ENCODE measurements around the gene KRT75.

KRT75 gene

GRCh38 chr12:52440821-52441319, 6.7 kb upstream of the KRT75 start:
- Histone ChIP-seq H3K4me1 (ENCODE audit: control insufficient read depth, low read length) (no peaks in the 10 kb centered on the region), H3K36me3 (ENCODE audit: control insufficient read depth, low read length) (no peaks in the 10 kb centered on the region), H3K9me3 (ENCODE audit: control insufficient read depth, insufficient read depth, low read length) (no peaks in the 10 kb centered on the region), H3K27ac (ENCODE audit: low read depth, low read length) (no peak overlapping the region), H3K4me3 (ENCODE audit: low read length) (no peak overlapping the region), H4K20me1 (ENCODE audit: control insufficient read depth, insufficient read depth, low read depth, low read length) (no peaks in the 10 kb centered on the region), H3F3A (ENCODE audit: control insufficient read depth, insufficient read depth) (no peaks in the 10 kb centered on the region), H3K4me2 (ENCODE audit: low read length) (no peak overlapping the region), H3K79me2 (ENCODE audit: control insufficient read depth, low read length) (no peaks in the 10 kb centered on the region), H3K9me2 (replicated peaks; ENCODE audit: control insufficient read depth, low read length) (no peaks in the 10 kb centered on the region), H3K27me3 (ENCODE audit: control insufficient read depth, low read length) (peaks cover 6% of the 10 kb centered on the region; the same call in 1 of the 2 replicates)
- TF ChIP-seq CTCF (IDR thresholded peaks at IDR 0.05; ENCODE audit: low read depth, low read length, poor library complexity, severe bottlenecking) (no peak), EZH2phosphoT487 (IDR thresholded peaks at IDR 0.05; ENCODE audit: borderline replicate concordance, low read length) (no peak)

- Histone ChIP-seq H3K9me2 (replicated peaks; ENCODE audit: control insufficient read depth, low read length) (no peaks in the 10 kb centered on the region), H3K27me3 (ENCODE audit: control insufficient read depth, low read length) (peaks cover 6% of the 10 kb centered on the region; the same call in 1 of the 2 replicates), H3F3A (ENCODE audit: control insufficient read depth, insufficient read depth) (no peaks in the 10 kb centered on the region), H3K9me3 (ENCODE audit: control insufficient read depth, insufficient read depth, low read length) (no peaks in the 10 kb centered on the region), H3K36me3 (ENCODE audit: control insufficient read depth, low read length) (no peaks in the 10 kb centered on the region), H3K79me2 (ENCODE audit: control insufficient read depth, low read length) (no peaks in the 10 kb centered on the region), H4K20me1 (ENCODE audit: control insufficient read depth, insufficient read depth, low read depth, low read length) (no peaks in the 10 kb centered on the region), H3K4me1 (ENCODE audit: control insufficient read depth, low read length) (no peaks in the 10 kb centered on the region), H3K4me2 (ENCODE audit: low read length) (no peak overlapping the region), H3K27ac (ENCODE audit: low read depth, low read length) (no peak overlapping the region), H3K4me3 (ENCODE audit: low read length) (no peak overlapping the region)
- no peak for TF ChIP-seq EZH2phosphoT487 (IDR thresholded peaks at IDR 0.05; ENCODE audit: borderline replicate concordance, low read length)
- no peak for TF ChIP-seq CTCF (IDR thresholded peaks at IDR 0.05; ENCODE audit: low read depth, low read length, poor library complexity, severe bottlenecking)
These were observed 5.7 kb upstream of the KRT75 start for GRCh38 chr12:52439845-52440244.

GRCh38 chr12:52439420-52439819, 5.2 kb upstream of the KRT75 start:
- H3K36me3 ChIP-seq (ENCODE audit: control insufficient read depth, low read length), result no peaks in the 10 kb centered on the region
- no peak overlapping the region for H3K4me2 ChIP-seq (ENCODE audit: low read length)
- no peaks in the 10 kb centered on the region for H3K9me3 ChIP-seq (ENCODE audit: control insufficient read depth, insufficient read depth, low read length)
- peaks cover 6% of the 10 kb centered on the region; the same call in 1 of the 2 replicates for H3K27me3 ChIP-seq (ENCODE audit: control insufficient read depth, low read length)
- no peak overlapping the region for H3K27ac ChIP-seq (ENCODE audit: low read depth, low read length)
- H4K20me1 ChIP-seq (ENCODE audit: control insufficient read depth, insufficient read depth, low read depth, low read length), result no peaks in the 10 kb centered on the region
- no peaks in the 10 kb centered on the region for H3K4me1 ChIP-seq (ENCODE audit: control insufficient read depth, low read length)
- H3K79me2 ChIP-seq (ENCODE audit: control insufficient read depth, low read length), result no peaks in the 10 kb centered on the region
- H3F3A ChIP-seq (ENCODE audit: control insufficient read depth, insufficient read depth), result no peaks in the 10 kb centered on the region
- no peak overlapping the region for H3K4me3 ChIP-seq (ENCODE audit: low read length)
- no peaks in the 10 kb centered on the region for H3K9me2 ChIP-seq (replicated peaks; ENCODE audit: control insufficient read depth, low read length)
- no peak for TF ChIP-seq CTCF (IDR thresholded peaks at IDR 0.05; ENCODE audit: low read depth, low read length, poor library complexity, severe bottlenecking)
- TF ChIP-seq EZH2phosphoT487 (IDR thresholded peaks at IDR 0.05; ENCODE audit: borderline replicate concordance, low read length), result no peak
